Adrenal gland (tissue), 12 donors: ENCODE measurements around the gene DPH3. TPM values are rescaled to one million over a fixed set of nuclear protein-coding genes. Genes with fewer than 3 reads are reported as not detected.
A peak's percentile ranks its signal among the peaks of the same experiment; 100 is the strongest.

Experiments
- DNase-seq, 7 donors: peaks; one replicate each; pipeline ENCODE4 v3.0.0-alpha.2; 2019 to 2020
- H3K27ac ChIP-seq, 5 donors: fragments of 200-600 bp; sonication (generic) in 4 of 5; 1 replicate in 3 of 5; 2 replicates in 2 of 5; pipeline versions ENCODE4 v1.5.1 to v1.8.0; 2016 to 2020; ENCODE audit warnings: mild to moderate bottlenecking in 1 of 5
- H3K27me3 ChIP-seq: fragments of 200-600 bp; 2 replicates; pipeline ENCODE4 v1.8.0; 2021
- H3K36me3 ChIP-seq, 2 donors: fragments of 200-600 bp; replicated peaks in 1 of 2; 1 replicate in 1 of 2; 2 replicates in 1 of 2; pipeline versions ENCODE4 v1.5.1 to v1.8.0; 2018 to 2022
- H3K4me1 ChIP-seq, 2 donors: fragments of 200-600 bp; replicated peaks in 1 of 2; 1 replicate in 1 of 2; 2 replicates in 1 of 2; pipeline versions ENCODE4 v1.5.1 to v1.8.0; 2018 to 2021
- H3K4me3 ChIP-seq, 4 donors: fragments of 200-600 bp; sonication (generic) in 3 of 4; one replicate each; pipeline ENCODE4 v1.5.1; 2016 to 2018
- H3K9me3 ChIP-seq, 3 donors: fragments of 200-600 bp; sonication (generic) in 1 of 3; replicated peaks in 1 of 3; 1 replicate in 2 of 3; 2 replicates in 1 of 3; pipeline versions ENCODE4 v1.5.1 to v1.8.0; 2016 to 2021
- POLR2A ChIP-seq, 2 donors: fragments of 450-650 bp; IDR thresholded peaks; one replicate each; pipeline ENCODE4 v1.6.1; 2017; ENCODE audit warnings: antibody characterized with exemption in 2 of 2, mild to moderate bottlenecking in 2 of 2, moderate library complexity in 1 of 2
- WGBS, 4 donors: extraction: QIAGEN DNeasy Blood & Tissue Kit in 2 of 4; methylation state at CpG; one replicate each; pipeline versions ENCODE4 v1.1.5 to v1.1.7; 2013 to 2017; 5-methylcytosine and 5-hydroxymethylcytosine counted together
- intact Hi-C, 2 donors: fragments of 100-400 bp; cut with DNase I; formaldehyde crosslinking; loops; one replicate each; pipeline versions ENCODE4 v1.14.1 to v1.15.0; 2022 to 2023
- polyA plus RNA-seq, 3 donors: library from polyadenylated mRNA; stranded (reverse); fragments of 200-250 nt in 2 of 3; fragments of 350-450 nt in 1 of 3; fragmentation: Illumina TruSeq in 1 of 3; extraction: RNeasy Lipid Tissue Mini Kit (QIAGEN cat#74804) in 1 of 3; gene quantifications; one replicate each; pipeline ENCODE4 v1.2.3, GENCODE V29; 2013 to 2014
- total RNA-seq, 9 donors: library from RNA; depleted of rRNA in 4 of 9; stranded (reverse); fragments of >200 nt in 4 of 9; fragments of 120-200 nt in 1 of 9; fragmentation: NEBNext Ultra II Directional in 1 of 9; extraction: Animal tissue kit (Norgen Biotek cat#: 25700) in 1 of 9; gene quantifications; one replicate each; pipeline versions ENCODE4 v1.1.0 to v1.2.4, GENCODE V29; 2013 to 2023
- TF ChIP-seq, protein P1 (sequence below), 6 experiments: fragments of 450-650 bp in 4 of 6; fragments of 200-600 bp in 2 of 6; sonication (generic) in 1 of 6; IDR thresholded peaks; 1 replicate in 5 of 6; 2 replicates in 1 of 6; pipeline versions ENCODE4 v1.5.1 to v1.8.0; 2016 to 2021; ENCODE audit warnings: antibody characterized with exemption in 6 of 6, mild to moderate bottlenecking in 2 of 6, moderate library complexity in 1 of 6
- donor health status: healthy with polysubstance abuse.
- donor health status: Bipolar disorder and iron deficiency.
- donor health status: DM: yes; HTN: yes; CAD: no.
- donor health status: DM: no; HTN: no; CAD: no.
- donor health status: DM: no; HTN: no; CAD: no.
- donor health status: DM: yes; HTN: yes; CAD: no.

Gene DPH3
- total and polyA plus RNA-seq, 12 donors, result 6.6 to 42.7 (median 19.1) TPM

DNA sequence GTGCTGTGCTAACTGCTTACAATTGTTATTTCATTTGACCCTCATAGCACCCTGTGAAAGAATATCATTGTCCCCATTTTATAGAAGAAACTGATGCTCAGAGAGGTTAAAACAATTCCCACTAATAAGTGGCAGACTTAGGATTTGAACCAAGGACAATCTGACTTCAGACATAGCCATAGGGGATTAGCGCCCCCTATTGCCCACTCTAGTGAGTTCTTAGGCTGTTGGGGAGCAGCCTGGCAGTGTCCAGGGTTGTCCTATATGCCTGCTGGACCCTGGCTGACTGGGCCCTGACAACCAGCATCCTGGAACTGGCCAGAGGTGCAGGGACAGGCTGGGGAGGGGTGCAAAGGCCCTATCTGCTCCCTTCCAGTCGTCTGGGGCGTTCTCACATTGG is 15.4 kb downstream of the DPH3 start:
- TF ChIP-seq, protein P1, sequence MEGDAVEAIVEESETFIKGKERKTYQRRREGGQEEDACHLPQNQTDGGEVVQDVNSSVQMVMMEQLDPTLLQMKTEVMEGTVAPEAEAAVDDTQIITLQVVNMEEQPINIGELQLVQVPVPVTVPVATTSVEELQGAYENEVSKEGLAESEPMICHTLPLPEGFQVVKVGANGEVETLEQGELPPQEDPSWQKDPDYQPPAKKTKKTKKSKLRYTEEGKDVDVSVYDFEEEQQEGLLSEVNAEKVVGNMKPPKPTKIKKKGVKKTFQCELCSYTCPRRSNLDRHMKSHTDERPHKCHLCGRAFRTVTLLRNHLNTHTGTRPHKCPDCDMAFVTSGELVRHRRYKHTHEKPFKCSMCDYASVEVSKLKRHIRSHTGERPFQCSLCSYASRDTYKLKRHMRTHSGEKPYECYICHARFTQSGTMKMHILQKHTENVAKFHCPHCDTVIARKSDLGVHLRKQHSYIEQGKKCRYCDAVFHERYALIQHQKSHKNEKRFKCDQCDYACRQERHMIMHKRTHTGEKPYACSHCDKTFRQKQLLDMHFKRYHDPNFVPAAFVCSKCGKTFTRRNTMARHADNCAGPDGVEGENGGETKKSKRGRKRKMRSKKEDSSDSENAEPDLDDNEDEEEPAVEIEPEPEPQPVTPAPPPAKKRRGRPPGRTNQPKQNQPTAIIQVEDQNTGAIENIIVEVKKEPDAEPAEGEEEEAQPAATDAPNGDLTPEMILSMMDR (IDR thresholded peaks at IDR 0.05), result peak in 1 of 6 experiments; percentile 11
- no peak for TF ChIP-seq POLR2A (IDR thresholded peaks at IDR 0.05)
- DNase-seq, result no peak
- 17 to 47% (median 33%) methylated on average over 1 to 3 of the region's 3 CpGs for WGBS, 4 donors
- H3K27ac ChIP-seq, result no peak overlapping the region
- no peaks in the 10 kb centered on the region for H3K27me3 ChIP-seq
- intact Hi-C loops, result loop anchor here (2.0 to 10.0 kb wide), 5 partner anchors 72 to 615 kb away; no protein-coding TSS in a partner anchor
- peaks cover 0 to 4% of the 10 kb centered on the region in 2 donors for H3K4me1 ChIP-seq
- no peaks in the 10 kb centered on the region for H3K9me3 ChIP-seq
- H3K36me3 ChIP-seq, result no peaks in the 10 kb centered on the region
- H3K4me3 ChIP-seq, result no peak overlapping the region

DNA sequence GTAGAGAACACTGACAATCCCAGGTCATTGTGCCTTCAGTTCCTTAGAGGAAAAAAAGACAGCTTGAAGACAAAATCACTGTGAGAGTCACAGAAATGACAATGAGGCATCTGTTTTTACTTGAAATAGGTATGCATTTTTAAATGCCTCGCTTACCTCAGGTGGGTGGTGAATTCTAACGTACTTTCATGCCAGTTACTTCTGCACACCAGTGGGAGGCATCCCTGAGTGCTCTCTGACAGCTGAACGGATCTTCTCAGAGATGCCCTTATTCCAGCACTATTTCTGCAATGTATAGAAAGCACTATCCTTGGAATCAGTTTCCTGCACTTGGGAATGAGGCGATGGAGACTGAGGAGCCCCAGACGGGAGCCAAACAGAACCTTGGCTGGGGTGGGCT is 16.2 kb downstream of the DPH3 start:
- intact Hi-C loops, result loop anchor here (2.0 to 10.0 kb wide), 5 partner anchors 71 to 614 kb away; no protein-coding TSS in a partner anchor
- WGBS, 4 donors, result 60 to 85% (median 79%) methylated on average over 5 of the region's 5 CpGs

DNA sequence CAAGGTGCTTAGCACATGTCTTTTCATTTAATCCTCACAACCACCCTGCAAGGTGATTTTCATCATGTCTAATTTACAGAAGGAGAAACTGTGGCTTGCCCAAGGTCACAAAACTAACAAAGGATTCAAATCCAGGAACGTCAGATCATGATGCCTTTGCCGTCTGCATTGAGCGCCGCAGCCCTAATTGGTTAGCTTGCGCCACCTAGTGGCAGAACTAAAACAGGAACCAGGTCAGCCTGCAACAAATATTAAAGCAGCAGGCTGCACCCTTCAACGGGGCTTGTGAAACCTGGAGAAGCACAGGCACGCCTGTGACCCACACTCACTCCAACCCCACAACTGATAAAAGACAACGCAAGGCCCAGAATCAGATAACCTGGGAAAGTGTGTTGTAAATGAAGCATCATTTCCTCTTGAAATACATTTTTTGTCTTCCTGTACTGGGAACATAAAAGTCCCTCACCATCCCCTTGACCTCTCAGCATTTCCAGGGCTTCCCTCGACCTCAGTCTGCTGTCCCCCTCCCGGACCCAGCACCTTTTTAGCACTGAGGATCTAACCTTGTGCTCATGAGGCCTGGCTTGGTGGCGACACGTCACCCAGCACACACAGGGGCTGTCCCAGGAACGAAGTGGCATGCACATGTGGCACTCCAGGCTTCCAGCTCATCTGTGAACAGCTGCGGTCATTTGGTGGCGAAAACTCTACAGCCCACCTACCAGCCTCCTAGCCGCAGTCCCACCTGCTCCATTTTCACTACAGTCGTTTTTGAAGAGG is 17.3 kb downstream of the DPH3 start:
- TF ChIP-seq, protein P1 (IDR thresholded peaks at IDR 0.05), result peak; percentile 92 to 99 (median 94)
- TF ChIP-seq POLR2A (IDR thresholded peaks at IDR 0.05), result no peak
- no peaks in the 10 kb centered on the region for H3K27me3 ChIP-seq
- no peaks in the 10 kb centered on the region for H3K36me3 ChIP-seq
- H3K27ac ChIP-seq, result no peak overlapping the region
- intact Hi-C loops, result loop anchor here (2.0 to 10.0 kb wide), 5 partner anchors 70 to 613 kb away; no protein-coding TSS in a partner anchor
- peaks cover 0 to 12% of the 10 kb centered on the region in 2 donors for H3K4me1 ChIP-seq
- H3K9me3 ChIP-seq, result no peaks in the 10 kb centered on the region
- WGBS, 4 donors, result 27 to 30% (median 29%) methylated on average over 17 of the region's 17 CpGs
- H3K4me3 ChIP-seq, result no peak overlapping the region
- DNase-seq, result peak; percentile 82 to 95 (median 87)

More for the DNA sequence above, 16.2 kb downstream of the DPH3 start:
- Histone ChIP-seq H3K4me3 (no peak overlapping the region), H3K27me3 (no peaks in the 10 kb centered on the region), H3K27ac (no peak overlapping the region), H3K4me1 (peaks cover 0 to 12% of the 10 kb centered on the region in 2 donors), H3K36me3 (no peaks in the 10 kb centered on the region), H3K9me3 (no peaks in the 10 kb centered on the region)
- no peak for TF ChIP-seq POLR2A (IDR thresholded peaks at IDR 0.05)
- DNase-seq, result no peak

DNA sequence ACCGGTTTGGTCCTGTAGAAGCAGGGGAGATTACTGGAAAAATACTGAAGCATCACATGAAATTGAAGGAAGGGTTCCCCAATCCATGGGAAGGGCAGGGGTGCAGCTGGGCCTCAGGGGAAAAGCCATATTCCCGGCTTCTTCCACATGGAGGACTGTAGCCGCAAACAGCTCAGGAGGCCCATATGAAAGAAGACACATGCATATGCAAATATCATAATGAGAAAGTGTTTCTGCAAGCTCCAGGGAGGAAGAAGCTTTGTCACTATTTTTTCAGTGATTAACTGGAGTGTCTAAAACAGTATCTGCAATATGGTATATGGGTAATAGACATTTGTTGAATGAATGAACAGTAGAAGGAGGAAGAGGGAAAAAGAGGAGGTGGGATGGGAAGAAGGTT is 19.1 kb downstream of the DPH3 start:
- Histone ChIP-seq H3K36me3 (no peaks in the 10 kb centered on the region), H3K27me3 (no peaks in the 10 kb centered on the region), H3K4me3 (no peak overlapping the region), H3K4me1 (peaks cover 0 to 15% of the 10 kb centered on the region in 2 donors), H3K9me3 (no peaks in the 10 kb centered on the region), H3K27ac (no peak overlapping the region)
- WGBS, 4 donors, result 96 to 98% (median 97%) methylated on average over 3 of the region's 3 CpGs
- intact Hi-C loops, result loop anchor here (5.0 to 10.0 kb wide), 4 partner anchors 68 to 611 kb away; no protein-coding TSS in a partner anchor
- no peak for DNase-seq
- TF ChIP-seq, protein P1 (IDR thresholded peaks at IDR 0.05), result no peak
- no peak for TF ChIP-seq POLR2A (IDR thresholded peaks at IDR 0.05)
